ENCODE data around the gene PIP5K1B.

Gene PIP5K1B

GRCh38 chr9:69019808-69020207 lies 314.8 kb downstream of the PIP5K1B start:
- no peak for TF ChIP-seq CTCF (IDR thresholded peaks at IDR 0.05; ENCODE audit: low read depth, low read length, missing control alignments)
- in situ Hi-C loops (cut with HindIII; ENCODE audit: low pct_ligation_motif_present, low sequenced_read_pairs) = no loop called here
- Histone ChIP-seq H3K4me3 (ENCODE audit: low read depth, low read length) (no peak overlapping the region), H3K27ac (no peak overlapping the region), H3K27me3 (replicated peaks) (peaks cover 2% of the 10 kb centered on the region), H3K36me3 (replicated peaks) (no peaks in the 10 kb centered on the region)
- DNase-seq = no peak

- in situ Hi-C loops (cut with HindIII; ENCODE audit: low pct_ligation_motif_present, low sequenced_read_pairs) = no loop called here
- Histone ChIP-seq H3K27ac (no peak overlapping the region), H3K4me3 (ENCODE audit: low read depth, low read length) (no peak overlapping the region), H3K27me3 (replicated peaks) (peaks cover 2% of the 10 kb centered on the region), H3K36me3 (replicated peaks) (no peaks in the 10 kb centered on the region)
- no peak for TF ChIP-seq CTCF (IDR thresholded peaks at IDR 0.05; ENCODE audit: low read depth, low read length, missing control alignments)
- DNase-seq = no peak
Measured at GRCh38 chr9:69020301-69021145, 315.5 kb downstream of the PIP5K1B start.

GRCh38 chr9:69023650-69024049 lies 318.6 kb downstream of the PIP5K1B start:
- TF ChIP-seq CTCF (IDR thresholded peaks at IDR 0.05; ENCODE audit: low read depth, low read length, missing control alignments) = no peak
- Histone ChIP-seq H3K27ac (no peak overlapping the region), H3K4me3 (ENCODE audit: low read depth, low read length) (no peak overlapping the region), H3K27me3 (replicated peaks) (no peaks in the 10 kb centered on the region), H3K36me3 (replicated peaks) (no peaks in the 10 kb centered on the region)
- no peak for DNase-seq
- in situ Hi-C loops (cut with HindIII; ENCODE audit: low pct_ligation_motif_present, low sequenced_read_pairs) = no loop called here

- in situ Hi-C loops (cut with HindIII; ENCODE audit: low pct_ligation_motif_present, low sequenced_read_pairs) = no loop called here
- peak; percentile 56 for DNase-seq
Measured at GRCh38 chr9:69027355-69028097, 322.5 kb downstream of the PIP5K1B start.

GRCh38 chr9:69028754-69029153 lies 323.7 kb downstream of the PIP5K1B start:
- in situ Hi-C loops (cut with HindIII; ENCODE audit: low pct_ligation_motif_present, low sequenced_read_pairs) = no loop called here
- no peak for TF ChIP-seq CTCF (IDR thresholded peaks at IDR 0.05; ENCODE audit: low read depth, low read length, missing control alignments)
- Histone ChIP-seq H3K27me3 (replicated peaks) (no peaks in the 10 kb centered on the region), H3K36me3 (replicated peaks) (no peaks in the 10 kb centered on the region), H3K27ac (no peak overlapping the region), H3K4me3 (ENCODE audit: low read depth, low read length) (no peak overlapping the region)
- no peak for DNase-seq

More at GRCh38 chr9:69027355-69028097, 322.5 kb downstream of the PIP5K1B start:
- H3K27ac ChIP-seq = no peak overlapping the region
- no peak overlapping the region for H3K4me3 ChIP-seq (ENCODE audit: low read depth, low read length)
- peak; percentile 85 for TF ChIP-seq CTCF (IDR thresholded peaks at IDR 0.05; ENCODE audit: low read depth, low read length, missing control alignments)
- no peaks in the 10 kb centered on the region for H3K27me3 ChIP-seq (replicated peaks)
- no peaks in the 10 kb centered on the region for H3K36me3 ChIP-seq (replicated peaks)
